Stimulated activated CD8-positive, alpha-beta memory T cell treated with anti-CD3 and anti-CD28 coated beads, Interleukin-7, amount 100 ng/mL, for 1 hour (primary cell): Measurements from ENCODE around the gene AGBL4.

ENCODE experiments used
- DNase-seq, 2 donors: peaks; one replicate each; pipeline ENCODE4 v3.0.0-alpha.2; 2020; ENCODE audit warnings: low read depth in 2 of 2

AGBL4 gene

DNA sequence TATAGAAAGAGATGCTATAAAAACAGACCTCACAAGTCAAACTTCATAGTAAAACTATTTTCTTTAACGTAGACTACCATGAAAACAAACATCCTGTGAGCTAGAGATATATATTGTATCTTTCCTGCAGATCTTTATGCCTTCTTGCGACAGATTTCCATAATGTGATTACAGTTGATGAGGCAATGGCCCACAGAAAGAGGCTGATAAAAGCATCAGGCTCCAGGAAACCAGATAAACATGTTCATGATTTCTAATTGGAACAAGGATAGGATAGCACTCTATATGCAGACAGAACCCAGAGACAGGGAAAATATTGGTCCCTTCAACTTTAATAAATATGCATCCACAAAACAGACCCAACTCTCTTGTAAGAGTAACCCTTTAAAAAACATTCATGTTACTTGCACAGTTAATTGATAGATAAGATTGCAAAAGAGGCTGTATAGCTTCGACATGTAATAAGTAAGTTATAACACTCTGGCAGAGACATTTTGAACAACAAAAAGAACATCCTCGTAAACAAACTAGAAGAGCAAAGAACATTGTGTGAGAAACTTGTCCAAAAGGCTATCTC is 329.4 kb downstream of the AGBL4 start:
- DNase-seq = no peak

DNA sequence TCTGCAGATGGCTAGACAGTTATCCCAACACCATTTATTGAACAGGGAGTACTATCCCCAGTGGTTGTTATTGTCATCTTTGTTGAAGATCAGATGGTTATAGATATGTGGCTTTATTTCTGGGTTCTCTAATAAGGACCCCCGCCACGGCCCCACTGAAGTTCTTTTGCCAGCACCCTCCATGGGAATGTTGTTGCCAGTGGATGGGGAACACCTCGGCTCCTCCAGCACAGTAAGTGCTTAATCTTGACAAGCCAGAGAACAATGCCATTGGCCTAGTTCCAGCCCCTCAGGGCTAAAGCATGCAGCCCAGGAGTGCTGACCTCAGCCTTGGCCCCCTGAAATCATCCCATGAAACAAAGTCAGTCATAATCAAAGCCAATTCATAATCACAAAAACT is 337.6 kb downstream of the AGBL4 start:
- DNase-seq = no peak

DNA sequence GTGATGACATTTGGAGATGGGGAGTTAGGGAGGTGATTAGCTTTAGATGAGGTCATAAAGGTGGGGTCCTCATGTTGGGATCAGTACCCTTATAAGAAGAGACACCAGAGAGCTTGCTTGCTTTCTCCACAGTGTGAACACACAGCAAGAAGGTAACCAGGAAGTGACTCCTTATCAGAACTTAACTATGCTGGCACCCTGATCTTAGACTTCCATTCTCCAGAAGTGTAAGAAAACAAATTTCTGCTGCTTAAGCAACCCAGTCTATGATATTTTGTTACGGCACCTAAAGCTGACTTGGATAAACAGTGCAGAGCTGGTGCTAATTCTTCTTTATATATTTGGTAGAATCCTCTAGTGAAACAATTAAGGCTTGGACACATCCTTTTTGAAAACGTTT is 346.0 kb downstream of the AGBL4 start:
- no peak for DNase-seq

DNA sequence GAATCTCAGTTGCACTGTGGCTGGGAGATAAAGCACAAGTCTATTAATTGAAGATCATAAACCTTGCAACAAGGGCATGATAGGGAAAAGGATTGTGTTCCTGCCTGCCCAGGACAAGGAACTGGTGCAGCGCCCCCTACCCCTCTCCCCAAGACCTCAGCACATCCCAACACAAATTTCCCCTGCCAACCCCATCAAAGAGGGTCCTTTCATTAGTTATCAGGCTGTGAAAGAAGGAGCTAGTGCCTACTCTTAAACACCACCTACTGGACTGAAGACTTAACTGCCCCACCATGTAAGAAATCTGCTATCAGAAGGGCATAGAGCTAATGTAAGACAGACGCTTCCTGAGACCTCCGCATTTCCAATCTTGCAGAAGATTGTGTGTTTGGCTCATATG is 372.6 kb downstream of the AGBL4 start:
- DNase-seq = no peak

DNA sequence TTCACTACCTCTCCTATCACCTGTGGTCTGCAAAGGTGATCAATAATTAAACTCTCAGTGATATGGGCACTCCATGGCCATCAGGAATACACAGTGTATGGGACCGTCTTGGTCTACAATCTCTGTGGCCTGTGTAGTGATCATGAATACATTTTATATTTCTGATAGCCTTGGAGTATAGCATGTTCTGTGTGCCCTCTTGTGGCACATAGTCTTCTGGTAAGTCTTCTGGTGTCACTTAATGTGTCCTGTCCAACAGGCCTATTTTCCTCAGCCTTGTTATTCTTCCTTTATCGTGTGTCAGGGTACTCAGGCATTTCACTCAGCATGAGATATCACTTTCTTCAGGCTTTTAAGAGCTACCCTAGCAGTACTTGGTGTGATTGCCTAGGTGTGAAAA is 393.6 kb downstream of the AGBL4 start:
- DNase-seq = no peak

DNA sequence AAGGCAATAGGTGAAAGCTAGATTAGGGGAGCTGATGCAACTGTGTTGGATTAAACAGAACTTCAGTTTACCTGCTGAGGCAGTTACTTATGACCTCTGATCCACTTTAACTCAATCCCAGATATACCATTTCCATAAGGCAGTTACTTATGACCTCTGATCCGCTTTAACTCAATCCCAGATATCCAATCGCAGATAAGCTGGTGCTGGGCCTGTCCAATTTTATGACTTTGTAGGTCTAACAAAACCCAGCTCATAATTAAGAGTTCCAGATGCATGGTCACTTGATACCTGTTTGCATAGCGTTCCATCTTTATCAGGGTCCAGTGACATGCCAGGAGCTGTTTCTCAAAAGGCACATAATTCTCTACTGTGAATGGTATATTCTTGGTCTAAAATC is 396.0 kb downstream of the AGBL4 start:
- DNase-seq = no peak

DNA sequence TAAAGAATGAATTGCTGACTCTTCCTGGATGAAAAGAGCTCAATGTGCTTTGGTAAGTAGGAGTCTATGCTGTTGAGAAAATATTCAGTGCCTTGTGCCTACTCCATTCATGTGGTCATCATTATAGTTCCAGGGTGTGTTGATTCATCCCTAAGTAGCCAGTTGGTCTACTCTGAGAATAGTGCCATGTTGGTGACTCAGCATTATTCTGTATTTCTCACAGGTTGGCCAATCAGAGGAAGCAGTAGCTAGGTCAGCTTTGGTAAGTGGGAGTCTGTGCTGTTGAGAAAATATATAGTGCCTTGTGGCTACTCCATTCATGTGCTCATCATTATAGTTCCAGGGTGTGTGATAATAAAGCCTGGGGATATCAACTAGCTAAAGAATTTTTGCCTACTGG is 397.3 kb downstream of the AGBL4 start:
- DNase-seq = no peak

DNA sequence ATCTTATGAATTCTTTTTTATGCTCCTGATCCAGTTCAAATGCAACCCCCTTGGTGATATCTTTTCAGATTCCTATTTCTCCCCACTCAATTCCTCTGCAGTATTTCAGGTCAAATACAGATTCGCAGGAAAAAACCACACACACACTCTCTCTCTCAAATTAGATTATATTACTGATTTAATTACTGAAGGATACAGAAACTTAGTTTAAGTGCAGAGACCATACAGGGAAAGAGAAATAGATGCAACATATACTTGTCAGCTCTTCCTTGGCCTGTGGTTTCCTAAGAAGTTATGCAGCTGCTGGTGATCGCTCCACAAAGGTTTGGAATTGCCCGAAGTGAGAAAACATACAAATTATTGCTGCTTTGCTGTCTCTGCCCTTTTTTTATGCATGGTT is 400.9 kb downstream of the AGBL4 start:
- no peak for DNase-seq

DNA sequence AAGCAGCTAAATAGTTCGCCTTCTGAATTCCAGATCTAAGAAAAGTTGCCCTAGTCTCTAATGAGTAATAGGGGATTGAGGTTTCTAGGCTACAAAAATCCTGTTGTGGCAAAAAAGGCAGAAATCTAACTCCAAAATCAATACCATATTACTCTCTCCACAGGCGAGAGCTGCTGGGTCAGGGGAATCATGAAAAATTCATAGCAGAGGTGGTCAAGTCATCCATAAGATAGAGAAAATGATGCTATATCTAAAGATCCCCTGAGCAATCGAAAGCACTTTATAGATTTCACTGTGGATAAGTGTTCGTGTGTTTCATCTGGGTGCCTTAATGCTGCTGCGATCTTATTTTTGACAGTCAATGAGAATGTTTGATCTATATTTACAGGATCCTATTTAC is 417.7 kb downstream of the AGBL4 start:
- DNase-seq = no peak

DNA sequence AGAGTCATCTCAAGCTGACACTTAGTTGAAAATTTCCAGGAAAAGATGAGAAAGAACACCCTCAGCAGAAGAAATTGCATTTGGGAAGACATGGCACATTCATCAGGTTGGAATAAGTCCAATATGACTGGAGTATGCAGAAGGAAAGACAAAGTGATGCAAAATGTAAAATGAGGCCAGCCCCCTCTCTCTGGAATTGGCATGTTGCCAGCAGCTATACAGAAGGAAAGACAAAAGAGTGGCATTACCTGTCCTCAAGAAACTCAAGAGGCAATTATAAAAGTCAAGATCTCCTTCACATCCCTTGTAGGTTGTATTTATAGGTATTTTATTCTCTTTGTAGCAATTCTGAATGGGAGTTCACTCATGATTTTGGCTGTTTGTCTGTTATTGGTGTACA is 426.3 kb downstream of the AGBL4 start:
- DNase-seq = no peak

DNA sequence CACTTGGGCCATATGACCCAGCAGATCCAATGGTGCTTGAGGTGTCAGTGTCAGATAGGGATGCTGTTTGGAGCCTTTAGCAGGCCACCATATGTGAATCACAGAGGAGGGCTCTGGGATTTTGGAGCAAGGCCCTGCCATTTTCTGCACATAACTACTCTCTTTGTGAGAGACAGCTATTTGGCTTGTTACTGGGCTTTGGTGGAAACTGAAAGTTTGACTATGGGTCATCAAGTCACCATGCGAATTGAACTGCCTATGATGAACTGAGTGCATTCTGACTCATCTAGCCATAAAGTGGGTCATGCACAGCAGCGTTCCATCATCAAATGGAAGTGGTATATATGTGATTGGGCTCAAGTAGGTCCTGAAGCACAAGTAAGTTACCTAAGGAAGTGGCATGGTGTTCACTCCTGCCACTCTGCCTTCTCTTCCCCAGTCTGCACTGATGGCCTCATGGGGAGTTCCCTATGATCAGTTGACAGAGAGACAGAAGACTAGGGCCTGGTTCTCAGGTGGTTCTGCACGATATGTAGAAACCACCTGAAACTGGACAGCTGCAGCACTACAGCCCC is 447.3 kb downstream of the AGBL4 start:
- DNase-seq = no peak

DNA sequence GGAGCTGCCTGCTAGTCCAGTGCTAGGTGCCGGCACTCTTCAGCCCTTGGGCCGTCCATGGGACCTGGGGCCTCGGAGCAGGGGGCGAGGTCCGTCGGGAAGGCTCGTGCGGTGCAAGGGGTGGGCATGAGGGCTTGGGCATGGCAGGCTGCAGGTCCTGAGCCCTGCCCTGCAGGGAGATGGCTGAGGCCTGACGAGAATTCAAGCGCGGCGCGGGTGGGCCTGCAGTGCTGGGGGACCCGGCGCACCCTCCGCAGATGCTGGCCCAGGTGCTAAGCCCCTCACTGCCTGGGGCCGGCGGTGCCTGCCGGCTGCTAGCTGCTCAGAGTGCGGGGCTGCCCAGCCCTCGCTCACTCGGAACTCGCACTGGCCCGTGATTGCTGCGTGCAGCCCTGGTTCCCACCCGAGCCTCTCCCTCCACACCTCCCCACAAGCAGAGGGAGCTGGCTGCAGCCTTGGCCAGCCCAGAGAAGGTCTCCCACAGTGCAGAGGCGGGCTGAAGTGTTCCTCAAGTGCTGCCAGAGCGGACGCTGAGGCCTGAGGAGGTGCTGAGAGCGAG is 467.0 kb downstream of the AGBL4 start:
- no peak for DNase-seq

DNA sequence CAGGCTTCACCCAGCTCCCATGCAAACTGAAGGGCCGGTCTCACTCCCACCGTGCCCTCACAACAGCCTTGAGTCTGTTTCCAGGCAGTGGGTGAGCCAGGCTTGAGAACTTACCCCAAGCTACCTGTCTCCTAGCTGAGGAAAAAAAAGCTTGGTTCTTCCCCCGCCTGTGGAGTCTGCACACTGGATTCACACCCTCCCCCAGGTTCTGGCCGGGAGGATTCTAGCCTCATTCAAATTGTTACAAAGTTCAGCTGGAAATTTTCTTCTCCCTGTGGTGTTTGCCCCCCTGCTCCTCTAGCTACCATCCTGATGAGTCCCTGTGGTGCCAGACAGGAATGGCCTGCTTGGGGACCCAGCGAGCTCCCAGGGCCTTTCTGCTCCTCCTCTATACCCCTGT is 471.7 kb downstream of the AGBL4 start:
- no peak for DNase-seq

DNA sequence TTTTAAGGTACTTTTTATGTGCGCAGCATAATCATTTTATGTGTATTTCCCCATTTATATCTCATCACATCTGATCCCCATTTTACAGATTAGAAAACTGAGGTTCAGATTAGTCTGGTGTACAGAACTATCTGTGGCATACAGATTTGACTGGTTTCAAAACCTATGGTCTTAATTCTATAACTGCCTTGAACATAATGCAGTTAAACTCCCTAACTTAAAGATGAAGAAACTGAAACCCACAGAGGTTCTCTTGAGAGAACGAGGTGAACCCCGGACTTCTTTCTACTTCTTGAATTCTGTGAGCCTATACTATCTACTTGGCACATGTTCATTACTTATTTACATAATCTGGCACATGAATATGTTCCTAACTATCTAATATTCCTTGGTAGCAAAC is 479.1 kb downstream of the AGBL4 start:
- DNase-seq = no peak

DNA sequence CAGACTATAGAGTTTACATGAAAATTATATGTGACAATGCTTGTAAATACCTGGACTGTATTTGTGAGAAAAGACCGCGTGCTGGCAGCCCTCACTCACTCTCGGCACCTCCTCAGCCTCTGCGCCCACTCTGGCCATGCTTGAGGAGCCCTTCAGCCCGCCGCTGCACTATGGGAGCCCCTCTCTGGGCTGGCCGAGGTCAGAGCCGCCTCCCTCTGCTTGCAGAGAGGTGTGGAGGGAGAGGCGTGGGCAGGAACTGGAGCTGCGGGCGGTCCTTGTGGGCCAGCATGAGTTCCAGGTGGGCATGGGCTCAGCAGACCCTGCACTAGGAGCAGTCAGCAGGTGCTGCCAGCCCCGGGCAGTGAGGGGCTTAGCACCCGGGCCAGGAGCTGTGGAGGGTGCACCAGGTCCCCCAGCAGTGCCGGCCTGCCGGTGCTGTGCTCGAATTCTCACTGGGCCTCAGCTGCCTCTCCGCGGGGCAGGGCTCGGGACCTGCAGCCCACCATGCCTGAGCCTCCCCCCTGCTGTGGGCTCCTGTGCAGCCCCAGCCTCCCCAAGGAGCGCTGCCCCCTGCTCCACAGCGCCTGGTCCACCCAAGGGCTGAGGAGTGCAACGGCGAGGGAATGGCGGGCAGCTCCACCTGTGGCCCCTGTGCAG is 482.5 kb downstream of the AGBL4 start:
- DNase-seq = no peak

DNA sequence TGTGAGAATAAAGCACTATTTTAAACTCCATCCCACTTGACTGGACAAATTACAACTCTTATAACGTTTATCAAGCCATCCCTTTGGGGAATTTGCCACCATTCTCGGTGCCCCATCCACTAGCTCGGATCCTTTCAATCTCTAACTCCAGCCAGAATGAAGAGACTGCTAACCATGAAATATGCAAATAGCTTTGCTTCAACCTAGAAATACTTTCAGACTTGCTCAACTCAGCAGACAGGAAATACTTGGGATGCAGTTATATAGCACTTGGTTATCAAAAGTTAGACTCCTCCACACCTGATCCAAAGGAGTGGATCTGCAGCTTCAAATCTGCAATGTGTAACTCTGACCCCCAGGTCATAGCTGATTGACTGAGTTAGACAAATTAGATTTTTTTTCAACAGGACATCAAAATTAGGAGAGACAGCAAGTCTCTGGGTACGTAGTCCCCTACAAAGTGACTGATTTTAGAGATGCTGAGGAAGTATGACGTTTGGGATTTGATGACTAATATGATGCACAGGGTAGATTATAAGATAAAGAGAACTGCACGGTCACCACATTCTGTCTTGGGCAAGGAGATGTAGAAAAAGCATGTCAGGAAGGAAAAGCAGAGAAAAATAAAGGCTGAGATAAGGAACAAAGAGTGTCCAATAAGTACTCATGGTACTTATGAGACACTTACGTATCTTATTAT is 496.0 kb downstream of the AGBL4 start:
- DNase-seq = no peak

DNA sequence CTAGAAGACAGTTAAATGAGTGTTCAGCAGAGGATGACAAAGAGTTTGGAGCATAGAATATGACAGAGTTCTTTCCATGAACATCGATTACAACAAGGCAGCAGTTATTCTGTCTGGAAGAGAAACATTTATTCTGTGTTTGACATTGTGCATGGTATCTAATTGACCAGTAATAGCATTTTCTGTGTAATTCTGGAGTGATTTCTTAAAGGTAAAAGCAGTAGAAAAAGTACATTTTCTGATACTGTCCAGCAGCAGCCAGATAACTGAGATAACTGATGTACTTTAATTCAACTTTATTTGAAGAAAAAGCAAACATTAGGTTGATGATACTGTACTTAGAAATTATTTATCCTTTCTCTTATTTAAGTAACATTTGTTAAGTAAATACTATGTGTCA is 497.1 kb downstream of the AGBL4 start:
- no peak for DNase-seq

DNA sequence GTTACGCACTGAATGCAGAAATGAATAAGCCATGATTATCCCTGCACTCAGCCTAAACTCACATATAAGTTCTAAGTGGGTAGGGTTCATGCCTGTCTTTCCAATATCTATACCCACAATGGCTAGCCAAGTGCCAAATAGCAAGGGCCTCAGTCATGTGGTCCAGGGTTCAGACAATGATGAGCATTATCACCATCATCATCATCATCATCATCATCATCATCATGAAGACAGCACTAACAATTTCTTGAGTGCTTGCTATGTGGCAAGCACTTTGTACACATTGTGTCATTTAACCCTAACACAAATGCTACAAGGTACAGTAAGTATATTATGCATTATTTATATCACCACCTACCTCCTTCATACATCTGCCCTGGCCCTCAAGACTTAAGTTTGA is 500.0 kb downstream of the AGBL4 start:
- DNase-seq = no peak

DNA sequence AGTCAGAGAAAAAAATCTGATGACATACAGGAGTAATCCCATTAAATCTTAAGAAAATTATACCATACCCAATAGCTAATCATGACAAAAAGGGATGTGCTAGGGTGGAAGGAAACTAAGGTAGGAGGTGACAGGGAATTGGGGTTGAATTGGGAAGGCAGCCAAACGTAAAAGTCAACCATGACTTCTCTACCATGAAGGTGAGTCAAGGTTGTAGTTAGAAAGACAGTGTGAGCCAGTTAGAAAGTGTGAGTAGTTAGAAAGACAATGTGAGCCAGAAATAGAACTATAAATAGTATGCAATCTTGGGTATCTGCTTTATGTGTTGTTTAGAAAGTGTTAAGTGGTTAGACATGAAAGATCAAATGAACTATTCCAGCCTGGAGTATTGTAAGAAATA is 556.8 kb downstream of the AGBL4 start:
- DNase-seq = no peak

DNA sequence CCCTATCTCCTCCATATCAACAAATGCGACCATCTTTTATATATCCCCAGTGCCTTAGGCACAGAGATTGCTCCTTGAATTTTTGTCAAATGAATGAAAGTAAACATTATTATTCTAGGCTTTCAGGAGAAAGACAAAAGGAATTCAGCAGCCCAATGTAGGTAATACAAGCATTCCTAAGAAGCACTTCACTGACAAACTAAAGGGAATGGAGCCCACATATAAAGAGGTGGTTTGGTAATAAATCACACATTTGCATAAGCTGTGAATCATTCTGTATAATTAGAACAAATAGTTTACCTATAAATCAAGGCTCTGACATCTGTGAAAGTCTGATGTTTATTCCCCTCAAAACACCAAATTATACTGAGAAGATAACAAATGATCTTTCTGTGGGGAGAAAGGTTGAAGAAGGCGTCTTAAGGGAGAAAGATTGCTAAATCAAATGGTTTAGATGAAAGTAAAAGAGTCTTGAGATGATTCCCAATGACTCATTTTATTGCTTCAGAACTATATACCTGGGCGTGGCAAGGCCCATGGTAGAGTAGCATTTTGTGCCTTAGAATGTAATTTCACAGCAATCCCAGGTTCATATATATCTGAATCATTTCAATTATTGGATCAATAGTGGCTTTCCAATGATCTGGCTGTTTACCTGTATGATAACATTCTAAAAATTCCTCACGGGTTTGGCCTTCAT is 558.1 kb downstream of the AGBL4 start:
- no peak for DNase-seq

DNA sequence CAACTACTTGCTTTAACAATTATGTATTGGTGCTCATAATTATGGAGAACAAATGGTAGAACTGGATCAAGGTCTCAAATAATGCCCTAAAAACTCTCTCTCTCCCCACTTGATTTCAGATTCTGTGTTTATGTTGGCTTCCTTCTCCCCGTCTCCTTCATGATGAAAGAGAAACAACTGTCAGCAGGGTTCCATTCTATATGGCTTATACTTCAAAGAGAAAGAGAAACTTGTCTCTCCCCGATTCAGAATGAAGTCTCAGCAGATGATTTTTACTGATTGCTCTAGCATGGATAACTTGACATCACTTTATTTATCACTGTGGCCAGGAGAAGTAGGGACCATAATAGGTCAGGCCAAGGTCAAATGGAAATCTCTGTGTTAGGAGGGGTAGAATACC is 575.6 kb downstream of the AGBL4 start:
- DNase-seq = no peak

DNA sequence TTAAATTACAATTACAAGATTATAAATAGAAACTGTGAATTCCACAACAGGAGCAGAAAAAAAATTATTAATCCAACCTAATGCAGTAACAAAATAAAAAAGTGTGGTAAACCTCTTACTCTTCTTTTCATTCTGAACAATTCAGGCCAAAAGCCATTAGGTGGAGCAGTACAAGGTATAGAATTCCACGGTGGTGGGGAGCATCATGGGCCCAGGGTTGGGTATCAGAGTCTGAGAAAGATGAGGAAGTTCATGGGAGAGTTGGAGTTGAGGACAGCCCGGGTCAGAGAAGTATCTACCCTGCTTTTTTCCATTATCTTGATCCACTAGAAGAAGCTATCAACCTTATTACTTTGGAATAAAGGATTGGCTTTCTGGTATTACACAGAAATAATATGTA is 586.9 kb downstream of the AGBL4 start:
- no peak for DNase-seq
